Measurements from ENCODE around the gene CLEC4C. TPM values are rescaled to one million over a fixed set of nuclear protein-coding genes. Genes with fewer than 3 reads are reported as not detected.
"Not testable (repeated sequence)": the region's sequence is repeated elsewhere in the genome, so short reads cannot be mapped to it uniquely, and the experiment has no call there.

Gene CLEC4C
- polyA plus RNA-seq (ENCODE audit: insufficient read length in 12 of 12), result under 1 TPM in 1 of 12 donors, not detected in 11; 0.90 TPM
- long read RNA-seq, donor 1, result 0 reads
- long read RNA-seq, donor 2, result 0 reads
- long read RNA-seq, donor 3, result 0 reads
- long read RNA-seq, donor 4, result 0 reads
- long read RNA-seq, donor 5, result 0 reads
- long read RNA-seq, donor 6, result 0 reads
- long read RNA-seq, donor 7, result 0 reads
- long read RNA-seq, donor 8, result 0 reads
- long read RNA-seq, donor 9, result 0 reads
- long read RNA-seq, donor 10, result 0 reads
- long read RNA-seq, donor 11, result 0 reads

- DNase-seq, result no peak
These were observed at the start of gene CLEC4C for GRCh38 chr12:7747246-7747645. Gene CLEC4C (minus strand): TSS chr12:7747375. CDS start chr12:7747348, 27 bp downstream.

GRCh38 chr12:7793211-7793610 lies 46.0 kb upstream of the CLEC4C start:
- no peak for DNase-seq

GRCh38 chr12:7788884-7789528 lies 41.8 kb upstream of the CLEC4C start, which contains the start of gene NANOG:
Gene NANOG (plus strand): TSS chr12:7789402. CDS start chr12:7789615, 213 bp downstream.
- DNase-seq, result not testable (repeated sequence)

GRCh38 chr12:7788294-7788660 lies 41.1 kb upstream of the CLEC4C start:
- no peak for DNase-seq

GRCh38 chr12:7787574-7788293 lies 40.6 kb upstream of the CLEC4C start:
- DNase-seq, result no peak

- no peak for DNase-seq
These were observed 37.5 kb upstream of the CLEC4C start for GRCh38 chr12:7784701-7785100.

- DNase-seq, result not testable (repeated sequence)
These were observed 36.3 kb upstream of the CLEC4C start for GRCh38 chr12:7783433-7783832.

GRCh38 chr12:7782055-7782454 lies 34.9 kb upstream of the CLEC4C start:
- no peak for DNase-seq

- DNase-seq, result no peak
These were observed 34.1 kb upstream of the CLEC4C start for GRCh38 chr12:7781274-7781673.

- DNase-seq, result no peak
These were observed 22.8 kb upstream of the CLEC4C start for GRCh38 chr12:7769999-7770398.

- no peak for DNase-seq
These were observed 11.6 kb upstream of the CLEC4C start for GRCh38 chr12:7758766-7759140.

GRCh38 chr12:7756993-7757392 lies 9.8 kb upstream of the CLEC4C start:
- no peak for DNase-seq

GRCh38 chr12:7755668-7756067 lies 8.5 kb upstream of the CLEC4C start:
- DNase-seq, result not testable (repeated sequence)

GRCh38 chr12:7751941-7752922 lies 5.1 kb upstream of the CLEC4C start:
- not testable (repeated sequence) for DNase-seq

GRCh38 chr12:7751394-7751793 lies 4.2 kb upstream of the CLEC4C start:
- DNase-seq, result no peak

- DNase-seq, result no peak
These were observed 3.2 kb upstream of the CLEC4C start for GRCh38 chr12:7750350-7750749.

- no peak for DNase-seq
These were observed 2.3 kb upstream of the CLEC4C start for GRCh38 chr12:7749442-7749841.

- DNase-seq, result no peak
These were observed 1.7 kb upstream of the CLEC4C start for GRCh38 chr12:7748852-7749251.

- DNase-seq, result no peak
These were observed 14.2 kb downstream of the CLEC4C start for GRCh38 chr12:7732993-7733392.

- DNase-seq, result no peak
These were observed 15.7 kb downstream of the CLEC4C start for GRCh38 chr12:7731486-7731885.

GRCh38 chr12:7730984-7731383 lies 16.2 kb downstream of the CLEC4C start:
- DNase-seq, result not testable (repeated sequence)

- no peak for DNase-seq
These were observed 17.4 kb downstream of the CLEC4C start for GRCh38 chr12:7729746-7730145.

Data from muscle of arm (tissue), 14 donors.